Hepatocyte (in vitro differentiated cells): ENCODE results near the gene THAP4. TPM values are rescaled to one million over a fixed set of nuclear protein-coding genes. Genes with fewer than 3 reads are reported as not detected.

Experiments
- DNase-seq: peaks from one replicate; pipeline ENCODE4 v3.0.0-alpha.2; 2016; ENCODE audit warnings: low spot score
- H2AFZ ChIP-seq: fragments of 200-600 bp; sonication (generic); 2 replicates; pipeline ENCODE4 v1.6.0; 2016; ENCODE audit warnings: antibody characterized with exemption, mild to moderate bottlenecking
- H3K27ac ChIP-seq: fragments of 200-600 bp; sonication (generic); 2 replicates; pipeline ENCODE4 v1.5.1; 2016; ENCODE audit warnings: mild to moderate bottlenecking
- H3K27me3 ChIP-seq: fragments of 200-600 bp; sonication (generic); 2 replicates; pipeline ENCODE4 v1.6.1; 2016
- H3K36me3 ChIP-seq: fragments of 200-600 bp; sonication (generic); replicated peaks from 2 replicates; pipeline ENCODE4 v1.5.1; 2016; ENCODE audit warnings: low read depth; ENCODE audit not compliant: insufficient read depth
- H3K4me1 ChIP-seq: fragments of 200-600 bp; sonication (generic); 2 replicates; pipeline ENCODE4 v1.5.1; 2016; ENCODE audit warnings: mild to moderate bottlenecking, moderate library complexity; ENCODE audit not compliant: insufficient read depth
- H3K4me2 ChIP-seq: fragments of 200-600 bp; sonication (generic); 2 replicates; pipeline ENCODE4 v1.6.0; 2016
- H3K4me3 ChIP-seq: fragments of 200-600 bp; sonication (generic); 2 replicates; pipeline ENCODE4 v1.5.1; 2016; ENCODE audit warnings: mild to moderate bottlenecking
- H3K79me2 ChIP-seq: fragments of 200-600 bp; sonication (generic); 2 replicates; pipeline ENCODE4 v1.6.0; 2017; ENCODE audit warnings: mild to moderate bottlenecking
- H3K9me2 ChIP-seq: fragments of 200-600 bp; sonication (generic); replicated peaks from 2 replicates; pipeline ENCODE4 v1.6.0; 2017; ENCODE audit warnings: mild to moderate bottlenecking; ENCODE audit not compliant: insufficient read depth
- H3K9me3 ChIP-seq: fragments of 200-600 bp; sonication (generic); 2 replicates; pipeline ENCODE4 v1.5.1; 2016; ENCODE audit warnings: low read depth, mild to moderate bottlenecking
- H4K20me1 ChIP-seq: fragments of 200-600 bp; sonication (generic); 2 replicates; pipeline ENCODE4 v1.6.0; 2016; ENCODE audit warnings: mild to moderate bottlenecking; ENCODE audit not compliant: insufficient read depth, poor library complexity, severe bottlenecking
- EZH2 ChIP-seq: fragments of 200-600 bp; sonication (generic); IDR thresholded peaks from 2 replicates; pipeline ENCODE4 v1.6.1; 2016; ENCODE audit warnings: antibody characterized with exemption, mild to moderate bottlenecking, borderline replicate concordance
- EZH2phosphoT487 ChIP-seq: fragments of 200-600 bp; sonication (generic); IDR thresholded peaks from one replicate; pipeline ENCODE4 v1.6.1; 2018; ENCODE audit warnings: antibody characterized with exemption, mild to moderate bottlenecking, low read depth, moderate library complexity; ENCODE audit not compliant: unreplicated experiment, severe bottlenecking
- WGBS: methylation state at CpG from one replicate; pipeline ENCODE4 v1.1.6; 2016; ENCODE audit warnings: low lambda C conversion rate; ENCODE audit errors: missing lambda C conversion rate; 5-methylcytosine and 5-hydroxymethylcytosine counted together
- polyA plus RNA-seq: library from polyadenylated mRNA; unstranded; fragments of >200 nt; fragmentation: Nextera tagmentation; extraction: Ambion mirVana; gene quantifications from 2 replicates; pipeline ENCODE4 v1.2.1, GENCODE V29; 2016
- total RNA-seq: library from RNA; depleted of rRNA; stranded (reverse); fragments of >200 nt; gene quantifications from 2 replicates; pipeline ENCODE4 v1.2.3, GENCODE V29; 2014
- TF ChIP-seq, protein P1 (sequence below): fragments of 200-600 bp; sonication (generic); IDR thresholded peaks from 2 replicates; pipeline ENCODE4 v1.5.1; 2016; ENCODE audit warnings: antibody characterized with exemption, mild to moderate bottlenecking; ENCODE audit not compliant: poor library complexity

The THAP4 gene
- total and polyA plus RNA-seq, 2 experiments from 2014 or later, result 43.2 to 58.1 TPM

DNA sequence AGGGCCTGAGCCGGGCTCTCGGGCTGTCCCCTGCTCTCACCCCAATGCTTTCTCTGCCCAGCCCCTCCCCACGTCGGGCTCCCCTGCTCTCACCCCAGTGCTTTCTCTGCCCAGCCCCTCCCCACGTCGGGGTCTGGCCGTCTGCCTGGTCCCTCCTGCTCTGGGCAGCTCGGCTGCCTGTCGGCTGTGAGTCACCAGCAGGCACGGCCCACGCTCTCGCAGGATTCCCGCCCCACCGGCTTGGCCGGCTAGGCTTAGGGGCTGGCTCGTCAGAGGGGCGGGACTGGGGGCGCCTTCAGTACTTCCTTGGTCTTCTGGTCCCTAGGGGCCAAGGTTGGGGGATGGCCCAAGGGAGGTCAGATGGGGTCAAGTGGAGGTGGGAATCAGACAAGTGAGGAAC is 75.1 kb downstream of the THAP4 start:
- no peaks in the 10 kb centered on the region for H3K27me3 ChIP-seq
- TF ChIP-seq EZH2 (no peak), EZH2phosphoT487 (no peak)
- TF ChIP-seq, protein P1, sequence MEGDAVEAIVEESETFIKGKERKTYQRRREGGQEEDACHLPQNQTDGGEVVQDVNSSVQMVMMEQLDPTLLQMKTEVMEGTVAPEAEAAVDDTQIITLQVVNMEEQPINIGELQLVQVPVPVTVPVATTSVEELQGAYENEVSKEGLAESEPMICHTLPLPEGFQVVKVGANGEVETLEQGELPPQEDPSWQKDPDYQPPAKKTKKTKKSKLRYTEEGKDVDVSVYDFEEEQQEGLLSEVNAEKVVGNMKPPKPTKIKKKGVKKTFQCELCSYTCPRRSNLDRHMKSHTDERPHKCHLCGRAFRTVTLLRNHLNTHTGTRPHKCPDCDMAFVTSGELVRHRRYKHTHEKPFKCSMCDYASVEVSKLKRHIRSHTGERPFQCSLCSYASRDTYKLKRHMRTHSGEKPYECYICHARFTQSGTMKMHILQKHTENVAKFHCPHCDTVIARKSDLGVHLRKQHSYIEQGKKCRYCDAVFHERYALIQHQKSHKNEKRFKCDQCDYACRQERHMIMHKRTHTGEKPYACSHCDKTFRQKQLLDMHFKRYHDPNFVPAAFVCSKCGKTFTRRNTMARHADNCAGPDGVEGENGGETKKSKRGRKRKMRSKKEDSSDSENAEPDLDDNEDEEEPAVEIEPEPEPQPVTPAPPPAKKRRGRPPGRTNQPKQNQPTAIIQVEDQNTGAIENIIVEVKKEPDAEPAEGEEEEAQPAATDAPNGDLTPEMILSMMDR, result no peak
- peak overlapping the region; percentile 39 for H3K4me2 ChIP-seq
- peak overlapping the region; percentile 16 for H3K27ac ChIP-seq
- no peaks in the 10 kb centered on the region for H3K9me2 ChIP-seq
- 20% methylated on average over 16 of the region's 18 CpGs for WGBS
- H3K36me3 ChIP-seq, result no peaks in the 10 kb centered on the region
- H3K9me3 ChIP-seq, result no peaks in the 10 kb centered on the region
- no peaks in the 10 kb centered on the region for H4K20me1 ChIP-seq
- no peak overlapping the region for H3K4me3 ChIP-seq
- no peak overlapping the region for H2AFZ ChIP-seq
- H3K79me2 ChIP-seq, result peaks cover 28% of the 10 kb centered on the region
- peak; percentile 85 for DNase-seq
- peaks cover 48% of the 10 kb centered on the region for H3K4me1 ChIP-seq

DNA sequence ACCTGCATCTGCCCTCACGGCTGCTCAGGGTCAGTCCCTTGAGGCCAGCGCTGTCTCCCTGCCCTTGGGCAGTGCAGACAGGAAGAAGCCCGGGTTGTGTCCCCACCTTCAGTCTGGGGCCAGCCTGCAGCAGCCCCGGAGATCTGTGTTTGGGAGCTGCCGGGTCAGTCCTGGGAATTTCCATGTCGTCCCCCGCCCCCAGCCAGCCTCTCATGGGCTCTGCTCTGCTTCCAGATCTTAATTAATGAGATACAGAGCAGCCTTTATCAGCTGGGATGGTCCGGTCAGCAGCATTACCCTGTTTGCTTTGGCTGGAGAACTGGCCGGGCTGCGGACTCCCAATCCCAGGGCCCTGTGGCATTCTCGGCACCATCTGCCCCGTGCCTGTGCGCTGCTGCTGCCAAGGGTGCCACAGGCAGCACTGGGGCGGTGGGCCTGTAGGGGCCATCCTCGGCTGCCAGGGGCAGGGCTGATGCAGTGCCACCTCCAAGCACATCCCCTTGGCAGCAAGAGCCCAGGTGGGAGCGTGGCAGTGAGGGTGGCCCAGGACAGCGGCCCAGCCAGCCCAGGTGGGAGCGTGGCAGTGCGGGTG is 76.0 kb downstream of the THAP4 start:
- no peak overlapping the region for H3K4me3 ChIP-seq
- 72% methylated on average over 19 of the region's 19 CpGs for WGBS
- peaks cover 3% of the 10 kb centered on the region for H3K9me3 ChIP-seq
- H3K9me2 ChIP-seq, result no peaks in the 10 kb centered on the region
- peaks cover 28% of the 10 kb centered on the region for H3K79me2 ChIP-seq
- H3K27ac ChIP-seq, result peak overlapping the region; percentile 28
- DNase-seq, result no peak
- H4K20me1 ChIP-seq, result no peaks in the 10 kb centered on the region
- H3K27me3 ChIP-seq, result no peaks in the 10 kb centered on the region
- TF ChIP-seq, protein P1, result no peak
- TF ChIP-seq EZH2, result no peak
- TF ChIP-seq EZH2phosphoT487, result no peak
- no peaks in the 10 kb centered on the region for H3K36me3 ChIP-seq
- peak overlapping the region; percentile 95 for H3K4me2 ChIP-seq
- no peak overlapping the region for H2AFZ ChIP-seq
- H3K4me1 ChIP-seq, result peaks cover 48% of the 10 kb centered on the region

DNA sequence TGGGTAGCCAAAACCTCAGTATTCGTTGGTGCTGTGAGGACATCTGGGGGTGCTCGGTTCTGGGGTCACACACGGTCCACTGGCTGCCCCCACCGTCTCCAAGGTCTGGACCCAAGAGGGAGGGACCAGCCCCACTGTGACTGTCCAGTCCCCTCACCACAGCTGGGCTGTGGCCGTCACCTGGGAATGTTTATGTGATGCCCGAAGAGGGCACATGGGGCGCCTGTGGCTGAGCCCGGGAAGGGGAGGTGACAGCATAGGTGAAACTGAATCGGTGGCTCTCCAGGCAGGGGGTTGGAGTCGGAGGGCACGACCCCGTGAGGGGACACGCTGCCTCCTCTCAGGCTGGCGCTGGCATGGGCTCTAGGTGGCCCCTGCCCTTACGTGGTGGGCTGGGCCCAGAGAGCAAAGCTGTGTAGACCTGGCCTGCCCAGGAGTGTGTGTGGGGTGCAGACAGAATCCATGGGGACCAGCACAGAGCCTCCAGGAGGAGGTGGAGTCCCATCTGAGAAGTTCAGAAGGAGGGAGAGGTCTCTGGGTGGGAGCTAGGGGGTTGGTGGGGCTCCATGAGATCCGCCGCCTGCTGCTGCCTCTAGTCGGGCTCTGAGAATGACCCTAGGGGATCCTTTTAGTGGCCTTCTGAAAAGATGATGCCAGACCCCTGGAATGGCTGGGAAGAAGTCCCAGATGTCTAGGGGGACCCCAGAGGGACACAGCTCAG is 76.6 kb downstream of the THAP4 start:
- H3K9me3 ChIP-seq, result peaks cover 3% of the 10 kb centered on the region
- peak overlapping the region; percentile 28 for H3K27ac ChIP-seq
- H2AFZ ChIP-seq, result no peak overlapping the region
- no peaks in the 10 kb centered on the region for H4K20me1 ChIP-seq
- H3K4me3 ChIP-seq, result no peak overlapping the region
- no peak for DNase-seq
- no peaks in the 10 kb centered on the region for H3K36me3 ChIP-seq
- peak overlapping the region; percentile 95 for H3K4me2 ChIP-seq
- WGBS, result 82% methylated on average over 18 of the region's 18 CpGs
- no peaks in the 10 kb centered on the region for H3K27me3 ChIP-seq
- TF ChIP-seq EZH2phosphoT487 (no peak), EZH2 (no peak)
- TF ChIP-seq, protein P1, result no peak
- H3K79me2 ChIP-seq, result peaks cover 23% of the 10 kb centered on the region
- no peaks in the 10 kb centered on the region for H3K9me2 ChIP-seq
- peaks cover 46% of the 10 kb centered on the region for H3K4me1 ChIP-seq
